DMS153 treated with DMSO at 0.1 percent for 48 hours (cell line): Measurements from ENCODE around the gene KRT2.

Source experiments
- DNase-seq: peaks from one replicate; lab custom pipeline; 2025; ENCODE audit not compliant: unreplicated experiment; lab: John Stamatoyannopoulos, UW

Gene KRT2

GRCh38 chr12:52600941-52601481 is 51.0 kb downstream of the KRT2 start, which contains the start of gene KRT72:
Gene KRT72 (minus strand): TSS chr12:52601463. CDS start chr12:52601452, 11 bp downstream.
- DNase-seq = no peak

- no peak for DNase-seq
Observed at GRCh38 chr12:52600475-52600874, 51.5 kb downstream of the KRT2 start.

- DNase-seq = no peak
Observed at GRCh38 chr12:52600071-52600470, 51.9 kb downstream of the KRT2 start.

GRCh38 chr12:52598966-52599365 is 53.0 kb downstream of the KRT2 start:
- DNase-seq = no peak
